ENCODE data around the gene PRKCA. TPM values are rescaled to one million over a fixed set of nuclear protein-coding genes. Genes with fewer than 3 reads are reported as not detected.

The PRKCA gene
- total and polyA plus RNA-seq, 2 of the 13 experiments (the other 11 are each of a cell fraction or from before 2014, with no cell fraction given): 18.5 to 21.5 TPM

DNA sequence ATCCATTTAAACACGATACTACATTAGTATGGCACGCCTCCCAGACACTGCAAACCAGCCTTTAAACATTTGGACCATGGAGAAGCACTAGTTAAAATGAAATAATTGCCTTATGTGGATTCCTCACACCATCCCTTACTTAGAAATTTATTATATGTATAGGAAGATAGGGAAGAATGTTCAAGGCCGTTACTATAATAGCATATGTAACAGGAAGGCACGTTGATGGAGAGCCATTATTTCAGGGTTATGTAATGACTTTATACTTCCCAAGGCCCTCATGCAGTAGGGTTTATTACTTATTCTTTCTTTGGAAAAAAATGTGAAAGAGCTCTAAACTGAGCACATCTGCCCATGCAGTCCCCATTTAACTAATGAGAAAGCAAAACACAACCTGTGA lies 435.9 kb downstream of the PRKCA start:
- ChIA-PET CTCF (ENCODE audit: low intra/inter-chr PET ratio, low total read pairs) (no interaction called here), POLR2A (no interaction called here)
- 73% methylated on average over 4 of the region's 4 CpGs for WGBS (ENCODE audit: low lambda C conversion rate)
- intact Hi-C loops (cut with micrococcal nuclease; ENCODE audit: unreplicated experiment): no loop called here
- H3K4me2 ChIP-seq (ENCODE audit: low read depth, low read length): no peak overlapping the region
- H4K20me1 ChIP-seq (ENCODE audit: insufficient read depth, low read length): no peaks in the 10 kb centered on the region
- H3K9ac ChIP-seq (ENCODE audit: insufficient read depth, low read depth, low read length): no peak overlapping the region
- DNase-seq (ENCODE audit: low spot score) (no peak), FAIRE-seq (no peak), ATAC-seq (no peak)
- H3K9me3 ChIP-seq (ENCODE audit: low read length): no peaks in the 10 kb centered on the region
- H3K4me3 ChIP-seq (replicated peaks in 1 of 3; ENCODE audit: insufficient read depth in 1 of 3, low read depth in 2 of 3, low read length in 3 of 3): no peak overlapping the region
- no peak overlapping the region for H3K27ac ChIP-seq (ENCODE audit: extremely low read length, insufficient read depth, low read length)
- H3K36me3 ChIP-seq (replicated peaks in 1 of 2; ENCODE audit: control insufficient read depth in 1 of 2, insufficient read depth in 2 of 2, low read length in 2 of 2): peaks cover 16 to 59% of the 10 kb centered on the region in 2 experiments
- no TSS peak for BruUV-seq (replicated peaks)
- in situ Hi-C loops (cut with HindIII; ENCODE audit: extremely low pct_ligation_motif_present, low pct_unique_long_range_greater_than_20kb): no loop called here
- H3K79me2 ChIP-seq (ENCODE audit: insufficient read depth, low read length): no peaks in the 10 kb centered on the region
- no peaks in the 10 kb centered on the region for H3K4me1 ChIP-seq (ENCODE audit: insufficient read depth, low read length)
- no peaks in the 10 kb centered on the region for H3K27me3 ChIP-seq (ENCODE audit: control insufficient read depth in 1 of 2, insufficient read depth in 2 of 2, low read length in 2 of 2)
- no peak for TF ChIP-seq FOXK1 (CRISPR knock-in tag; IDR thresholded peaks at IDR 0.05; ENCODE audit: borderline replicate concordance, low read depth)
- TF ChIP-seq NCOR1 (IDR thresholded peaks at IDR 0.05; ENCODE audit: borderline replicate concordance, low read length): no peak
- TF ChIP-seq PRMT3 (CRISPR knock-in tag; IDR thresholded peaks at IDR 0.05; ENCODE audit: borderline replicate concordance, low read depth): no peak
- TF ChIP-seq SP5 (CRISPR knock-in tag; IDR thresholded peaks at IDR 0.05; ENCODE audit: borderline replicate concordance, low read depth): no peak
- H2AFZ ChIP-seq (ENCODE audit: low read length): no peak overlapping the region

DNA sequence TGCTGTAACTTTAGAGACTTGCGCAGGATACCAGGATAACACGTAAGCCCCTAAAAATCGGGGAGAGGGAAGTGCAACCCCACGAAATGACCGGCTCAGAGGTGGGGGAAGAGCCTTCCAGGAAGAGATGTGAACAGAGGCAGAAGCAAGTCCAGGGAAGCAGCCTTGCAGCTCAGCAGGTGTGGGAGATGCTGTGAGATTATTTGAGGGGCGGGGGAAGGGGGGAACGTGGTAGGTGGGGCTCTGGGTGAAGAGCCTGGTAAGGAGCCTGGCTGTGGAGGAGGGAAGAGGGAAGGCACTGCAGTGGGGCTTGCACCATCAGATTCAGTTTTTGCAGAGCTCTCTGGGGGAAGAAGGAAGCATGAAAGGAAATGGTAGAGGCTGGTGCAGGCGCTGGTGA lies 437.1 kb downstream of the PRKCA start:
- FAIRE-seq: no peak
- H4K20me1 ChIP-seq (ENCODE audit: insufficient read depth, low read length): no peaks in the 10 kb centered on the region
- peaks cover 20 to 63% of the 10 kb centered on the region in 2 experiments for H3K36me3 ChIP-seq (replicated peaks in 1 of 2; ENCODE audit: control insufficient read depth in 1 of 2, insufficient read depth in 2 of 2, low read length in 2 of 2)
- intact Hi-C loops (cut with micrococcal nuclease; ENCODE audit: unreplicated experiment): no loop called here
- H3K9ac ChIP-seq (ENCODE audit: insufficient read depth, low read depth, low read length): no peak overlapping the region
- no peaks in the 10 kb centered on the region for H3K4me1 ChIP-seq (ENCODE audit: insufficient read depth, low read length)
- in situ Hi-C loops (cut with HindIII; ENCODE audit: extremely low pct_ligation_motif_present, low pct_unique_long_range_greater_than_20kb): no loop called here
- no peaks in the 10 kb centered on the region for H3K27me3 ChIP-seq (ENCODE audit: control insufficient read depth in 1 of 2, insufficient read depth in 2 of 2, low read length in 2 of 2)
- no peaks in the 10 kb centered on the region for H3K79me2 ChIP-seq (ENCODE audit: insufficient read depth, low read length)
- CTCF ChIA-PET (ENCODE audit: low intra/inter-chr PET ratio, low total read pairs): no interaction called here
- no peak for DNase-seq (ENCODE audit: low spot score)
- no peaks in the 10 kb centered on the region for H3K9me3 ChIP-seq (ENCODE audit: low read length)
- BruUV-seq (replicated peaks): no TSS peak
- WGBS (ENCODE audit: low lambda C conversion rate): 94% methylated on average over 8 of the region's 8 CpGs
- ATAC-seq: no peak
- no peak overlapping the region for H3K4me2 ChIP-seq (ENCODE audit: low read depth, low read length)
- TF ChIP-seq ZFP90 (CRISPR knock-in tag; IDR thresholded peaks at IDR 0.05; ENCODE audit: borderline replicate concordance): no peak
- TF ChIP-seq CBX2 (IDR thresholded peaks at IDR 0.05; ENCODE audit: low read depth, low read length): no peak
- no peak for TF ChIP-seq CBX2 (CRISPR knock-in tag; IDR thresholded peaks at IDR 0.05; ENCODE audit: low read depth)
- TF ChIP-seq ZNF572 (CRISPR knock-in tag; IDR thresholded peaks at IDR 0.05): no peak
- TF ChIP-seq ARNT2 (CRISPR knock-in tag; IDR thresholded peaks at IDR 0.05; ENCODE audit: low read depth): no peak
- no peak for TF ChIP-seq ATF1 (CRISPR knock-in tag; IDR thresholded peaks at IDR 0.05)
- no peak for TF ChIP-seq RBM22 (optimal IDR thresholded peaks at IDR 0.05; ENCODE audit: low read length)
- no peak for TF ChIP-seq JDP2 (CRISPR knock-in tag; IDR thresholded peaks at IDR 0.05; ENCODE audit: borderline replicate concordance)
- TF ChIP-seq, protein P1, sequence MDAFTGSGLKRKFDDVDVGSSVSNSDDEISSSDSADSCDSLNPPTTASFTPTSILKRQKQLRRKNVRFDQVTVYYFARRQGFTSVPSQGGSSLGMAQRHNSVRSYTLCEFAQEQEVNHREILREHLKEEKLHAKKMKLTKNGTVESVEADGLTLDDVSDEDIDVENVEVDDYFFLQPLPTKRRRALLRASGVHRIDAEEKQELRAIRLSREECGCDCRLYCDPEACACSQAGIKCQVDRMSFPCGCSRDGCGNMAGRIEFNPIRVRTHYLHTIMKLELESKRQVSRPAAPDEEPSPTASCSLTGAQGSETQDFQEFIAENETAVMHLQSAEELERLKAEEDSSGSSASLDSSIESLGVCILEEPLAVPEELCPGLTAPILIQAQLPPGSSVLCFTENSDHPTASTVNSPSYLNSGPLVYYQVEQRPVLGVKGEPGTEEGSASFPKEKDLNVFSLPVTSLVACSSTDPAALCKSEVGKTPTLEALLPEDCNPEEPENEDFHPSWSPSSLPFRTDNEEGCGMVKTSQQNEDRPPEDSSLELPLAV (CRISPR knock-in tag; conservative IDR thresholded peaks at IDR 0.05; ENCODE audit: low read depth): no peak
- no peak for TF ChIP-seq MBD4 (IDR thresholded peaks at IDR 0.05; ENCODE audit: borderline replicate concordance, low read length)
- TF ChIP-seq, protein P2, sequence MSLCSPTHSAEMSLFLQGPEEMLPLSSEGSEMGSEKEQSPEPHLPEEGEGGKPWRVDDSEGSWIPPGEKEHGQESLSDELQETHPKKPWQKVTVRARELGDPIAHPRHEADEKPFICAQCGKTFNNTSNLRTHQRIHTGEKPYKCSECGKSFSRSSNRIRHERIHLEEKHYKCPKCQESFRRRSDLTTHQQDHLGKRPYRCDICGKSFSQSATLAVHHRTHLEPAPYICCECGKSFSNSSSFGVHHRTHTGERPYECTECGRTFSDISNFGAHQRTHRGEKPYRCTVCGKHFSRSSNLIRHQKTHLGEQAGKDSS (CRISPR knock-in tag; IDR thresholded peaks at IDR 0.05; ENCODE audit: borderline replicate concordance, low read depth): no peak
- POLR2A ChIA-PET: no interaction called here
- no peak overlapping the region for H3K4me3 ChIP-seq (replicated peaks in 1 of 3; ENCODE audit: insufficient read depth in 1 of 3, low read depth in 2 of 3, low read length in 3 of 3)
- no peak overlapping the region for H2AFZ ChIP-seq (ENCODE audit: low read length)
- no peak overlapping the region for H3K27ac ChIP-seq (ENCODE audit: extremely low read length, insufficient read depth, low read length)

Data from HepG2 (cell line).